ENCODE measurements around the gene CHRNE.

Gene CHRNE

DNA sequence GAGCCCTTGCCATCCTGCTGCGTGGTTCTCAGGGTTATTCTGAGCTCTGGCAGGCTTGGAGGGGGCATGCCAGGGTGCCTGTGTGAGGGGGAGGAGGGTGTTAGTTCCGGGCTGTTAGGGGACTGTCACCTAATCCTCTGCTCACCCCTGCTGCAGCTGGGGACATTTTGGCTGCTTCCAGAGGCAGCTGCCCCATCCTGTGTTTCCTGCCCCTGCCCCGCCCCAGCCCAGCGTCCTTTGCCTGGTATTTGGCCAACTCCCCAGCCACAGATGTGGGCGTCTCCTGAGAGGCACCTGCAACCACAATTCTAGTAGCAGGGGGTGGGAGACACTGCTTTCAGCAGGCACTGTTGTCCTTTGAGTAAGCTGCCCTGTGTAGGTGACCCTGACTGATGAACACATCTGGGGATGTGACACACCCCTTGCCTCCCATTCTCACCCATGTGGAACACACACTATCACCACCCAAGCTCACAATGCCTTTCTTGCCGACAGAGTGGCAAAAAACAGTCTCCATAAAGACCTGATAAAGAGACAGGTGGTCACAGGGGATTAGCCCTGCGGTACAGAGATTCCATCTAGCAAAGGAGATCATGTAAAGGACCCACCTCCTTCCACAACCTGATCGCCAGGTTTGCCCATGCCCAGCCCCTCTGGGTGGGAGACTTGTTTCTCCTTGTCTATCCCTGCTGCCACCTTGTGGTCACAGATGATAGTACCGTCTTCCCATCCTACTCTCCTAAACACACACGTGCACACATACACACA is at the start of gene CHRNE:
TSS of gene CHRNE (minus strand) at position 48 of the 768 bp plus-strand sequence. CDS start at position 13, 35 bp downstream.
- peak; percentile 54 for DNase-seq (ENCODE audit: low spot score)

DNA sequence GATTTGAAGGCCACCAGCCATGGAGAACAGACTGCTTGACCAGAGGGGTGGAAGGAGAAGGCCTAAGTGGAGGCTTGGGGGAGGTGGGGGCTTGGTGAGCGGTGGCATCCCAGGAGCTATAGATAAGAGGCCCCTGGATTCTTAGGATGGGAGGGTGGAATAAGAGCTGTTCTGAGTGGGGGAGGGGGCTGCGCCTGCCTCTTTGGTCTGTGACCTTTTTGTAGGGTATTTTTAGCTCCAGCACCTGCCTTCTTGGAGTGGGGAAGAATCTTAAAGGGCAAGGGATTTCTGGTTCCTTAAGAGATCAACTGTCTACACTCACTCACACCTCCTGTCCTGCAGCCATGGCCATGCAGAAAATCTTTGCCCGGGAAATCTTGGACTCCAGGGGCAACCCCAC is 48.6 kb upstream of the CHRNE start:
- no peak for DNase-seq (ENCODE audit: low spot score)

DNA sequence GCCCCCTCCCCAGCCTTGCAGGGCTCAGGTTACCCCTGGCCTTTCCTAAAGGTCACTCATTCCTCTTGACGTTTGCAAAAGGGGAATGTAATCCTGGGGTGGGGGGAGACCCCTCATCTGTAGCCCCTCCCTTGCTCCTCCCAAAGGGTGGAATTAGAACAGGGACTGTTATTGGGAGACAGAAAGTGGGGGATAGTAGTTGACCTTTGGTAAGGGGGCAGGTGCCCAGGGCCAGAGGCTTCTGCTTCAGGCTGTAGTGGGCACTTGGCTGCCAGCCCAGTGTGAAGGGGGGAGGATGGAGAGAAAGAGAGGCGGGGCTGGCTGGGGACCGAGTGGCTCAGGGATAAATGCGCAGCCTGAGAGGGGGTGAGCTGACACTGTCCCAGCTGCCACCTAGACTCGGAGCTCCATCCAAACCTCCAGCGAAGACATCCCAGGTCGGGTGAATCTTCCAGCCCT is 47.9 kb upstream of the CHRNE start, which contains the start of gene ENO3:
TSS of gene ENO3 (plus strand) at position 374 of the 459 bp plus-strand sequence. CDS start 711 bp downstream, outside the sequence.
- DNase-seq (ENCODE audit: low spot score), result no peak

DNA sequence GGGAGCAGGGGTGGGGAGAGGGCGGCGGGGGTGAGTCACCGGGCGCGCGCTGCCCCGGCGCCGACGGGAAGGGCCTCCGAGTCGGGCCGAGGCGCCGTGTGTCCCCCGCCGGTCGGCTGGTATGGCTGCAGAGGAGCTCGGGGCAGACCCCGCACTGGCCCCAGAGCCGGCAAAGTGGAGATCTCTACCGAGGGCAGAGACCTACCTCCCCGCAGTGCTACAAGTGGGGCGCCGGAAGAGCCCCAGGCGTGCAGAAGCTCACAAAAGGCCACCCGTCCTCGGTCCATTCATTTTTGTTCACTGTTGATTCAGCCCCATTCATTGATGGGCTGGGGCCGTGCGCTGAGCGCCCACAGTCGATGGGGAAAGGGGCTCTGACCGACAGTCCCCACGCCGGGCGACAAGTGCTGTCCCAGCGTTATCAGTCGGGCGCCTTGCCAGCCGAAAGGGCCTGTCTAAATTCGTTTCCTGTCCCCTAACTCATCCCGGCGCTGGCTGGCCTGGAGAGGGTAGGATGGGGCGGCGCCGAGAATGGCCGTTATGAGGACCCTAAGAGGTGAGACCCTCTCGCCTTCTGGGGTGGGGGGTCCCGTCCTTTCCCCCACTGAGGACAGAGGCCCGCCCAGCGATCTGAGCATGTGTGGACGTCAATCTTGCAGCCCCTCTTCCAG is 47.3 kb upstream of the CHRNE start:
- no peak for DNase-seq (ENCODE audit: low spot score)

DNA sequence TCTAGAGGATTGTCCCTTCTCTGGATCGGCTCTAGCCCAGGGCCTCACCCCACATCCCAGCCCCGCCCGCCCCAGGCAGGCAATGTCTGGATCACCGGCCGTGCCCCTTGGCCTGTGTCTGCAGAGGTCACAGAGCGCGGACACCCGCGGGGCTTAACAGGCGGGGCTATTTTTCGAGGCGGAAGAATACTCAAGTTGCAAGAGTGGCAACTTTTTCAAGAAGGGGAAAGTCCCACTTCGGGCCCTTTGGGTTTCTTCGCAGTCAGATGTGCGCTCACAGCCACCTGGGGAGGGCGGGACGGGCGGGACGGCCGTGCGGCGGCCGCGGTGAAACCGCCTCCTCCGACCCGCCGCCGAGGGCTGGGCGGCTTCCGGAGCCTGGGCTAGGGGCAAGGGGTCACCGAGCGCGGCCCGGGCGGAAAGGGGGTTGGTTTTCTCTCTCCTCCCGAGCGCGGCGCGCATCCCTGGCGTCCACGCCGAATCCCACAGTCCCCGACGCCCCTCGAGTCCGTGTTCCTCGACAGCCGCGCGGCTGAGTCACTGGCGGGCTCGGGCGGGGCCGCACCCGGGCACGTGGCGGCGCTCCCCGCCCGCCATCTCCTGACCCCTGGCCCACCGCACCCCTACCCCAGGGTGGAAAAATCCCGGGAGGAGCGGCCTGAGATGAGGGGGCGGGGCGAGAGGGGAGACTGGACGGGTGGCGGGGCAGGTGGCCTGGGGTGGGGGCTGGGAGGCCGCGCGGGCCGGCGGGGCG is 46.6 kb upstream of the CHRNE start:
- peak; percentile 80 for DNase-seq (ENCODE audit: low spot score)

DNA sequence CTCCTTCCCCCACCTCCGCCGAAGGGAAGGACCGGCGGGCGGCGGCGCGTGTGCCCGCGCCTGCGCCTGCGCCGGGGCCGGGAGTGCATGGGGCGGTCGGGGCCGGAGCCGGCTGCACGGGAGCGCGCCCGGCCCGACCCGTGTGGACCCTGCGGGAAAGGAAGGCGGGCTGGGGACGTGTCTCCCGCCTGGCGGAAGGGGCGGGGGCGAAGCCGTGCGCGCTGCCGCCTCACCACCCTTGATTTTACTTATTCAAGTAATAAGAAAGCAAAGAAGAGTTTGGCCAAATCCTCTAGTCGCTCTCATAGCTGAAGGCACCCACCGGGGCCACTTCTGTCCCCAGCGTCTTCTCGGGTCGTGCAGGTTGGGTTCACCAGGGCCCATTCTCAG is 46.0 kb upstream of the CHRNE start:
- DNase-seq (ENCODE audit: low spot score), result peak; percentile 92

DNA sequence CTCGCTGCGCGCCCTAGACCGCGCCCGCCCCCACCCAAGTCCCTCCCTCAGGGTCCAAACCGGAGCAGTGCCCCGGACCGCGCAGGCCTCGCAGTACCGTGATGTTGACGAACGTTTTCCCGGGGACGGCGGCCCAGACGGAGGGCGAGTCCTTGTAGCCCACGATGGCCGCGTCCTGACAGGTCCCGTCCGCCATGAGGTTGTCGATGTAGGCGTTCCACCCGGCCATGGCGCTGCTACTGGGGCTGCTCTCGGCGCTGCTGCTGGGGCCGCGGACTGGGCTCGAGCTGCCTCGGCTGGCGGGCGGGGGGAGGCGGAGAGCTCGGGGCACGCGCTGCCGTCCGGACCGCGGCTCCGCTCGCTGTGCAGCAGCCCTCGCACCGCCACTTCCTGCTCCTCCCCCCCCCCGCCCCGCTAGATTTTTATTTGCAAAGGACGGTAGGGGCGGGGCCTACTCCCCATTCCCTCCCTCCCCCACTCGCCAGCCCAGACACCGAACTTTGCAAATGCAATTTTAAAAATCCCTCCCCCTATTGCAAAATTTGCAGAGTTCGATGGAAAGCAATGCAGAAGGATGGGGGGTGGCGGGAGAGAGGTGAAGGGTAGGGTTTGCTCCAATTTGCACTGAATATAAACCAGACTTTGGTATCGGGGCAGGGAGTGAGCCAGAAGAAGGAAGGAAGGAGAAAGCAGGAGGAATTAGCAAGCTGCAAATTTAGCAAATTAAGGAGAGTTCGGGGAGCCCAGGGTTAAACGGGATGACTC is 45.5 kb upstream of the CHRNE start, which contains the start of gene PFN1:
TSS of gene PFN1 (minus strand) at position 365 of the 765 bp plus-strand sequence. CDS start at position 229, 136 bp downstream.
- peak; percentile 93 for DNase-seq (ENCODE audit: low spot score)

DNA sequence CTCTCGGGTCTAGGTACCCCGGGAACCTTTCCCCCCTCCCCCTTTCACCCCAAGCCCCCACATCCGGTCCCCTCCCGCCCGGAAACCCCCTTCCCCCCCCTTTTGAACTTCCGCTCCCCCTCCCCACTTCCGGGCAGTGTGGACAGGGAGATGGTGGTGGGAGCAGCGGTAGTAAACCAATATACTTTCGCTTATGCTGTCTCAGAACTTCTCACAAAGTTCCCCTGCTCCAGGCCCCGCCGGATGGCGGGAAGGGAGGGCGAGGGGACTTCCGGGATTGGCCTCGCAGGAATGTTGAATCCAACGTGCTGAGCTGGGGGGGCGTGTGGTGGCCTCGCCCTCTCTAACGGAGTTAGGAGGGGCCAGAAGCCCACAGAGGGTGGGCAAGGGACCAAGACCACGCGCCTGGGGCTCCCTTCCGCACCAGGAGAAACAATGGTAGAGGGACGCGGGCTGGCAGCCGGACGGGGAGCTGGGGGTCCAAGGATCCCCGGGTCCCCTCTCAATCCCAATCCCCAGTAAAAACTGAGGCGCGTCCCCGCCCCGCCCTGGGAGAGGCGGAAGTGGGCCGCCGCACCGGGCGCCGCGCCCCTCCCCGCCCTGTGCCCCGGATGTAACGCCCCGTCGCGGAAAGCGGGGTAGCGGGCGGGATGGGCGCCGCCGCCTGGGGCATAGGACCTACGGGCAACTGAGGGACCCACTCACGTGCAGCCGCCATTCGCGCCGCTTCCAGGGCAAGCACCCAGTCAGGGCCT is 44.7 kb upstream of the CHRNE start:
- peak; percentile 75 for DNase-seq (ENCODE audit: low spot score)

DNA sequence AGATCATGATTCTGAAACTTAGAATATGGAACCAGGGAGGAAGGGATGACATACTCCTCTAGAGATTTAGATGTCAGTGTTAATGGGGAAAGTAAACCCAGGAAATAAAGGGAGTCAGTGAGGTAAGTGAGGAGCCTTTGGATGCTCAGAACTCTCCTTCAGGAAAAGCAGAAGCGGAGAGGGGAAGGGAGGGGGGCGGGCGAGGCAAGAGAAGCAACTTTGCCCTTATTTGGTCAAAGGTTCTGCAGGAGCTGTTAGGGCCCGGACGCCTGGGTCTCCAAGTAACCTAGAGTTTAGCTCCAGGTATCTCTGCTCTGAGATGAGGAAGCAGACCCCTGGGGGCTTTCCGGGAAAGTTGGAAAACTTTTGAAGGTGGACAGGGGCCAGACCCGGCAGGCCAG is 44.1 kb upstream of the CHRNE start:
- no peak for DNase-seq (ENCODE audit: low spot score)

DNA sequence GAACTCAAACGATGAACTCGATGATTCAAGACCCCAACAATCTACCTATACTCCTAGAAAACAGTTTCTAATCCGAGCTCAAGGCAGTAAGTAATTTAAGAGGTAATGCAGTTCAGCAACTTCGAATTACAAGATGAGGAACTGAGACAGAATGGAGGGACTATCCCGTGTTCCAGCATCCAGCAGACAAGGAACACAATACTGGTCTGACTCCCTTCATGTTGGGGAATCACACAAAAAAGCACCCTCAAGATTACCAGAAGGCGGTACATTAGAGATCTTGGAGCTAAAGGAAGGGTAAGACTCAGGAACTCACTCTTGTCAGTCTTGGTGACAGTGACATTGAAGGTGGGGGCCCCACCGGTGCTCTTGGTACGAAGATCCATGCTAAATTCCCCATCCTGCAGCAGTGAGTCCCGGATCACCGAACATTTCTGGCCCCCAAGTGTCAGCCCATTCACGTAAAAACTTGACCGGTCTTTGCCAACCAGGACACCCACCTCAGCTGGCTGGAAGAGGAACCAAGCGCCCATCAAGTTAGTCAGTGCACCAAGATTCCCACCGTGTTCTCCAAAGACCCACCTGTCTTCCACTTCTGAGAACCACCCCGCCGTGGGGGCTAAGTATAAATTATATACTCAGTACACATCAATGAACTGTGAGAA is 43.5 kb upstream of the CHRNE start:
- DNase-seq (ENCODE audit: low spot score), result no peak

DNA sequence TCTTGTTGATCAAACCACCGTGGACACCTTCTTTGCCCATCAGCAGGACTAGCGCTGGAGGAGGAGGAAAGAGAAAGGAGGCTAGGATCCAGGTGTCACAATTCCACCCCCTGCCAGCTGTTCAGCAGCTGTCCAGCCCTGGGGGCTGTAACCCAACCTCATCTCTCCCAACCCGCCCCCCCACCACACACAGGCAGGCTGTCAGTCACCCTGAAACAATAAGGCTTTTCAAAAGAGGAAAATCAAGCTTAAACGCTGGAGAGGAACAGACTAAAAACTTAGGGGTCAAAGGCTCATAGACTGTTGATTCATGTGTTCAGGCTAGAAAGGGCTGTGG is 43.0 kb upstream of the CHRNE start:
- no peak for DNase-seq (ENCODE audit: low spot score)

DNA sequence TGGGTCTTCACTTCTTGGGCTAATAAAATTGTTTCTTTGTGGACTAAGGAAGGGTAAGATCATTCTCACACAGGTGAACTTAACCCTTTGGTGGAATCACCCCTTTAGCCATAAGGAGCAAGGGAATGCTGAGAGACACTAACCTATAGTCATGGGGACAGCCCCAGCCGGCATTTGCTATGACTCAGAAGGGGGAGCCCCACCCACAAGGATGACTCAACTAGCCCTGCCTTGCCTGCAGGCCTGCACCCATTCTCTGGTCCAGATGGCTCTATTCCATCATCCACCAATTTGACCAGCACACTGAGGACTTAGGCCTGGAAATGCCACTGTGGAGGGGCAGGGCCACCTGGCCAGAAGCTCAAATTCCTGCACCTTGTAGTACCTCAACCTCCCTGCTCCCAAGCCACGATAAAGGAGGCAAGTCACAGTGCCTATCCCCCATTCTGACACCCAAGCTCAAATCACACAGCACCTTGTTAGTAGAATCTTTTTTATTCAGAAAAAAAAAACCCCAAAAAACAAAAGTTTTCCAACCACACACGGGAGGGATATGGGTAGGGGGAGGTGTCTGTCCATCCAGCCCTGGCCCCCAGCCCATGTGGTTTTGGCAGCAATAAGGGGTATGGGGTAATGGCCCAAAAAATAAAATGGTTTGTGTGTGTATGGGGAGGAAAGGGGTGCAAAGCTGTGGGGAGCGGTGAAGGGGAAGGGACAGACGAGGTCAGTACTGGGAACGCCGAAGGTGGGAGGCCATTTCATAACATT is 42.5 kb upstream of the CHRNE start:
- no peak for DNase-seq (ENCODE audit: low spot score)

DNA sequence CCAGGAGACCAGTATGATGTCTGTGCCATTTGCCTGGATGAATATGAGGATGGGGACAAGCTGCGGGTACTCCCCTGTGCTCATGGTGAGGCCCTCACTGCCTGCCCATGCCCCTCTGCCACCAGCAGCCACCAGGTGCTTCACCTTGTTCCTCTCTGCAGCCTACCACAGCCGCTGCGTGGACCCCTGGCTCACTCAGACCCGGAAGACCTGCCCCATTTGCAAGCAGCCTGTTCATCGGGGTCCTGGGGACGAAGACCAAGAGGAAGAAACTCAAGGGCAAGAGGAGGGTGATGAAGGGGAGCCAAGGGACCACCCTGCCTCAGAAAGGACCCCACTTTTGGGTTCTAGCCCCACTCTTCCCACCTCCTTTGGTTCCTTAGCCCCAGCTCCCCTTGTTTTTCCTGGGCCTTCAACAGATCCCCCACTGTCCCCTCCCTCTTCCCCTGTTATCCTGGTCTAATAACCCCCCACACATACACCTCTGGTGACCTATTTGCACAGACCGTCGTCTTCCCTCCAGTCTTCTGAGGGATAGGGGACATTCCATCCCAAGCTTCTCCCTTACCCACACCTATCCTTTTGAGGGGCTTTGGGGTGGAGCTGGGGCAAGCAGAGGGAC is 41.8 kb upstream of the CHRNE start:
- DNase-seq (ENCODE audit: low spot score), result no peak

DNA sequence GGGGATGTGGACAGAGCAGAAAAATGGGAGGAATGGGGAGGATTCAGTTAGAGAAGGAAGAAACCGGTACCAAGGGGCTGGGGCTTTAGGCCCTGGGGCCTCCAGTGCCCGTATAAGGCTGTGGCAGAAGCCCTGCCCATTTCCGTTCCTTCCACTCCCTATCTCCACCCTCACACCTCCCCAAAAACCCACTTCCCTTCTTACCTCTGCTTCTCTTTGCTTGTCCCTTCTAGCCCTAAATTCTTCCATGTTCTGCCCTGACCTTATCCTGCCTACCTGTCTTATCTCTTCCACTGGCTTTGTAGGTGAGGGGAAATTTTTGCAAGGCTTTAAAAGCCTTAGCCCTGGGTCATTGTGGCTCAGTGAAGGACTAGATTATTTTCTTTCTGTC is 41.3 kb upstream of the CHRNE start:
- DNase-seq (ENCODE audit: low spot score), result peak; percentile 46

DNA sequence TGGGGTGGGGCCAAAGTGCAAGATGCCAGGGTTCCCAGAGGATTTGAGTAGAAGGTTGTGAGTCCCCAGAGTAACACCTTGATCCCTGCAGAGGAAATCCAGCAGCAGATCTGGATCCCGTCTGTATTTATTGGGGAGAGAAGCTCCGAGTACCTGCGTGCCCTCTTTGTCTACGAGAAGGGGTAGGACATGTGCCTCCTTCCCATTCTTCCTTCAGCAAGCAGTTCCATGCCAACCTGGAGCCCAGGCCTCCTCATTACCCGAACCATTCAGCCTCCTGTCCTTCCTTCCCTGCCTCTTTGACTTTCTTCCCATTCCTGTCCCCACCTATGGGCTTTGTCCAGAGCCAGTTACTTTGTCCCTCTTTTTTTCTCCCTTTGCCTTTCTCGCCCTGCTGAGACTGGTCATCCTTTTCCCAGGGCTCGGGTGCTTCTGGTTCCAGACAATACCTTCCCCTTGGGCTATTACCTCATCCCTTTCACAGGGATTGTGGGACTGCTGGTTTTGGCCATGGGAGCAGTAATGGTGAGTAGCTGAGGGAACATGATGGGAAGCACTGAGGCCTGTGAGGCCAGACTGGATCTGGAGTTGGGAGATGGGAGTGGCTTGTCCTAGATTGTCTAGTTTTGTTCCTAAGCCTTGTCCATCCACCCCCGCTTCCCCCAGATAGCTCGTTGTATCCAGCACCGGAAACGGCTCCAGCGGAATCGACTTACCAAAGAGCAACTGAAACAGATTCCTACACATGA is 40.0 kb upstream of the CHRNE start:
- DNase-seq (ENCODE audit: low spot score), result no peak

DNA sequence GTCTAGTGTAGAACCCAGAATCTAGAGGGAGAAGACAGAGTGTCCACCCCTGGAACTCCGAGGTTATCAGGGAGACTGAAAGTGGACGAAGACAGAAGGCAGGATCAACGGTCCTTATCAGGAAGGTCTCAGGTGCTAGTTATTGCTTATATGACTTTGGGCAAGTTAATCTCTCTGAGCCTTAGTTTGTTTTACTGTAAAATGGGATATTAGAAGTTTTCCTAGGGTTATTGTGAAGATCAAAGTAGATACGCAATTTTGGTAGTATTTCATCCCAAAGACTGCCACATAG is 38.4 kb upstream of the CHRNE start:
- DNase-seq (ENCODE audit: low spot score), result peak; percentile 2

DNA sequence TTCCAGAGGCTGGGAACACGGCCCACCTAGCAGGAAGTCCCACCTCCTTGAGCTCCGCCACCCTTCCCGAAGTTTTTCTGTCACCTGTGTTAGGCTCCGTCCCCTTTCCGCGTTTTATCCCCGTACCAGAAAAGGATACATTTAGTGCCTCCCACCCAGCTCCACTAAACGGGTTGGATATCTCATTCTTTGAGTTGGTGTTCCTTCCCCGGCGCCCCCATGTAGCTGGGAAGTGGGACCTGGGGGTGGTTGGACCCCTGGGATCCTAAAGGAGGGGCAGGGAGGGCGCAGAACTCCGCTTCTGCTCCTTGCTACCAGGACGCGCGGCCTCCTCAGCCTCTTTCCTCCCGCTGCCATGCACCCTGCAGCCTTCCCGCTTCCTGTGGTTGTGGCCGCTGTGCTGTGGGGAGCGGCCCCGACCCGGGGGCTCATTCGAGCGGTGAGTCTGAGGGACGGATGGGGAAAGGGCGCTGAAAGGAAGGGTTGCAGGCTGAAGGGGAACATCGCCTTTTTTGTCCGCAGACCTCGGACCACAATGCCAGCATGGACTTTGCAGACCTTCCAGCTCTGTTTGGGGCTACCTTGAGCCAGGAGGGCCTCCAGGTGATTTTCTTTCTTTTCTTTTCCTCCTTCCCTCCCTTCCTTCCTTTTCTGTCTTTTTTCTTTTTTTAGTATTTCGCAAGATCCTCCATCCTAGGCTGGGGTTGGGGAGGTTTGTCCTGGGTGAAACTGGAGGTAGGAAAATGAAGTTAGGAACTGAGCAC is 37.8 kb upstream of the CHRNE start:
- DNase-seq (ENCODE audit: low spot score), result peak; percentile 22
